Tibial nerve (tissue), 4 donors: ENCODE measurements around the gene MORN1. TPM values are rescaled to one million over a fixed set of nuclear protein-coding genes. Genes with fewer than 3 reads are reported as not detected.

Experiments used
- DNase-seq, 2 donors: peaks; one replicate each; pipeline ENCODE4 v3.0.0-alpha.2; 2019; ENCODE audit warnings: low spot score in 2 of 2
- H3K27ac ChIP-seq, 4 donors: fragments of 200-600 bp; sonication (generic) in 3 of 4; one replicate each; pipeline ENCODE4 v1.5.1; 2017 to 2019; ENCODE audit warnings: mild to moderate bottlenecking in 1 of 4
- H3K27me3 ChIP-seq, 2 donors: fragments of 200-600 bp; sonication (generic) in 1 of 2; one replicate each; pipeline versions ENCODE4 v1.5.1 to v1.6.0; 2017 to 2019
- H3K36me3 ChIP-seq, 3 donors: fragments of 200-600 bp; sonication (generic); one replicate each; pipeline ENCODE4 v1.5.1; 2018 to 2019
- H3K4me1 ChIP-seq, 4 donors: fragments of 200-600 bp; sonication (generic) in 3 of 4; one replicate each; pipeline ENCODE4 v1.5.1; 2017 to 2019
- H3K4me3 ChIP-seq, 4 donors: fragments of 200-600 bp; sonication (generic) in 3 of 4; one replicate each; pipeline ENCODE4 v1.5.1; 2017 to 2019; ENCODE audit warnings: mild to moderate bottlenecking in 1 of 4, moderate library complexity in 1 of 4
- H3K9me3 ChIP-seq, 4 donors: fragments of 200-600 bp; sonication (generic) in 3 of 4; one replicate each; pipeline ENCODE4 v1.5.1; 2017 to 2019
- EP300 ChIP-seq, 2 donors: sonication (generic); formaldehyde crosslinking; IDR thresholded peaks; one replicate each; pipeline ENCODE4 v1.6.1; 2017; ENCODE audit warnings: antibody characterized with exemption in 2 of 2, mild to moderate bottlenecking in 1 of 2
- POLR2A ChIP-seq, 2 donors: fragments of 450-650 bp; IDR thresholded peaks; one replicate each; pipeline ENCODE4 v1.6.1; 2017; ENCODE audit warnings: antibody characterized with exemption in 2 of 2, mild to moderate bottlenecking in 2 of 2, moderate library complexity in 2 of 2
- WGBS, 2 donors: methylation state at CpG; one replicate each; pipeline ENCODE4 v1.1.5; 2018; 5-methylcytosine and 5-hydroxymethylcytosine counted together
- total RNA-seq, 4 donors: library from RNA; depleted of rRNA; stranded (reverse); fragments of >200 nt; gene quantifications; one replicate each; pipeline ENCODE4 v1.1.0, GENCODE V29; 2016
- TF ChIP-seq, protein P1 (sequence below), 5 experiments: fragments of 200-600 bp in 3 of 5; fragments of 450-650 bp in 2 of 5; sonication (generic) in 3 of 5; IDR thresholded peaks; one replicate each; pipeline ENCODE4 v1.5.1; 2016 to 2019; ENCODE audit warnings: antibody characterized with exemption in 5 of 5, mild to moderate bottlenecking in 3 of 5, moderate library complexity in 2 of 5

MORN1 gene
- total RNA-seq, 4 donors from 2014 or later: 8.7 to 21.9 (median 16.1) TPM

DNA sequence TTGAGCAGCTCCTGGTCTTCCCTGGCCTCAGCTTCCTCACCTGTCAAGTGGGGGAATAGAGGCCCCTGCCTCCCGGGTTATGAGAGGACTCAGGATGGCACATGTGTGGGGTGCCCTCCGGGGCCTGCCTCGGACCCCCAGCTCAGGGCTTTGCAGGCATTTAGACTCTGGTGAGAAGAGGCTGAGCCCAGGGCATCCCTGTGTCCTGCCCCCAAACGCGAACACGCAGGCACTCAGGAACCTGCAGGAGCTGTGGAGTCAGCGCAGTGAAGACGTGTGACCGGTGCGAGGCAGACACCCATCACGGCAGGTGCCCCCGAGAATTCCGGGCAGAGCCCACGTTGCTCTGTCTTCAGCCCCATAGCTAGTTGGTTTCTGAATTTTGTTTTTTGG lies 26.5 kb upstream of the MORN1 start:
- H3K36me3 ChIP-seq: no peaks in the 10 kb centered on the region
- no peak overlapping the region for H3K27ac ChIP-seq
- 64 to 71% methylated on average over 9 to 11 of the region's 14 CpGs for WGBS, 2 donors
- H3K4me3 ChIP-seq: no peak overlapping the region
- DNase-seq: no peak
- TF ChIP-seq, protein P1, sequence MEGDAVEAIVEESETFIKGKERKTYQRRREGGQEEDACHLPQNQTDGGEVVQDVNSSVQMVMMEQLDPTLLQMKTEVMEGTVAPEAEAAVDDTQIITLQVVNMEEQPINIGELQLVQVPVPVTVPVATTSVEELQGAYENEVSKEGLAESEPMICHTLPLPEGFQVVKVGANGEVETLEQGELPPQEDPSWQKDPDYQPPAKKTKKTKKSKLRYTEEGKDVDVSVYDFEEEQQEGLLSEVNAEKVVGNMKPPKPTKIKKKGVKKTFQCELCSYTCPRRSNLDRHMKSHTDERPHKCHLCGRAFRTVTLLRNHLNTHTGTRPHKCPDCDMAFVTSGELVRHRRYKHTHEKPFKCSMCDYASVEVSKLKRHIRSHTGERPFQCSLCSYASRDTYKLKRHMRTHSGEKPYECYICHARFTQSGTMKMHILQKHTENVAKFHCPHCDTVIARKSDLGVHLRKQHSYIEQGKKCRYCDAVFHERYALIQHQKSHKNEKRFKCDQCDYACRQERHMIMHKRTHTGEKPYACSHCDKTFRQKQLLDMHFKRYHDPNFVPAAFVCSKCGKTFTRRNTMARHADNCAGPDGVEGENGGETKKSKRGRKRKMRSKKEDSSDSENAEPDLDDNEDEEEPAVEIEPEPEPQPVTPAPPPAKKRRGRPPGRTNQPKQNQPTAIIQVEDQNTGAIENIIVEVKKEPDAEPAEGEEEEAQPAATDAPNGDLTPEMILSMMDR (IDR thresholded peaks at IDR 0.05): no peak
- TF ChIP-seq EP300 (IDR thresholded peaks at IDR 0.05) (no peak), POLR2A (IDR thresholded peaks at IDR 0.05) (no peak)
- H3K27me3 ChIP-seq: peaks cover 0 to 72% of the 10 kb centered on the region in 2 donors
- H3K9me3 ChIP-seq: peaks cover 0 to 9% (median 0%) of the 10 kb centered on the region in 4 donors
- H3K4me1 ChIP-seq: peaks cover 0 to 23% (median 18%) of the 10 kb centered on the region in 4 donors

DNA sequence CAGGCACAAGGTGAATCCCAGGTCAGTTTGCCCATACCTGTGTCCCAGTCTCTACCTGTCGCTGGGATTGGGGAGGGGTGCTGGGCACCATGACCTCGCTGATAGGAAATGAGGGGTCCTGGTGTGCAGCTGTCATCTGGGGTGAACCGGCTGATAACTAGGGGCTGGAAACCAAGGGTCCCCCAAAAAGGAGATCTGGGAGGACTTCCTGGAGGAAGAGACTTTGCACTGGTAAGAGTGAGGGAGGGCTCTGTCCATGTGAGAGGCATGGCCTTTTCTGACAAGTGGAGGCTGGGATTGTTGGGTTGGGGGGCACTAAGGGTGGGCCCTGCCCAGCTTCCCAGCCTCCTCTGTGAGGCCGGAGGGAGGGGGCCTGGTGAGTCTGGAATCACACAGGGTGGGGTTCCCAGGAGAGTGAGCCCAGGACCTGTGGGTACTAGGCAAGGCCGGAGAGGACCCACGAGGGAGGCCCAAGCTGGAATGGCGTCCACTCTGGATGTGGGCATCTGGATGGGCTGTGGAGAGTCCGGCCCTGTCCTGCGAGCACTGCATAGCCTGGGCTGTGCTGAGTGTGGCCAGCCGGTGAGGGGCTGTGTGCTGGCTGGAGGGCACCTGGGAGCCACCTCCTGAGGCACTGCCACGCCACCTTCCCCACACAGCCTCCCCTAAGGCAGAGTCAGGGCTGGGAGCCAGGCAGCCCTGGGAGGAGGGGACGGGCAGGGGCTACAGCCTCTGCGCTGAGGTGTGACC lies 25.9 kb upstream of the MORN1 start:
- no peaks in the 10 kb centered on the region for H3K36me3 ChIP-seq
- peaks cover 0 to 67% of the 10 kb centered on the region in 2 donors for H3K27me3 ChIP-seq
- H3K27ac ChIP-seq: no peak overlapping the region
- H3K9me3 ChIP-seq: peaks cover 0 to 3% (median 0%) of the 10 kb centered on the region in 4 donors
- peaks cover 0 to 23% (median 18%) of the 10 kb centered on the region in 4 donors for H3K4me1 ChIP-seq
- WGBS, 2 donors: 67 to 73% methylated on average over 8 of the region's 13 CpGs
- H3K4me3 ChIP-seq: no peak overlapping the region
- TF ChIP-seq, protein P1 (IDR thresholded peaks at IDR 0.05): no peak
- no peak for TF ChIP-seq POLR2A (IDR thresholded peaks at IDR 0.05)
- TF ChIP-seq EP300 (IDR thresholded peaks at IDR 0.05): no peak
- DNase-seq: no peak

DNA sequence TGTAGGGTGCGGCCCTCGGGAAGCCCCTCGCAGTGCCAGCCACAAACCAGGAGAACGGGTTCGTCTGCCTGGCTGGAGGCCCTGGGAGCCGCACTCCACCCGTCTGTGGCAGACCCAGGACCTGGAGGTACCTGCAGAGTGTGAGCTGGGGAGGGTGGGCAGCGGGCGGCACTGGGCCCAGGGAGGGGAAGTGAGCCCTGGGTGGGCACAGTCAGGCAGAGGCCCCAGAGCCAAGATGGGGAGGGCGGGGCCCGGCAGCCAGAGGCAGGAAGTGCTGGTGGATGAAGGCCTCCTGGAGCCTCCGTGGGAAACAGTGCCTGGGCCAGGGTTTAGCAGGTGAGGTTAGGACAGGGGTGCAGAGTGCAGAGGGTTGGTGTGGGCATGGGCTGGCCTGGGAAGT lies 25.0 kb upstream of the MORN1 start:
- TF ChIP-seq EP300 (IDR thresholded peaks at IDR 0.05) (no peak), POLR2A (IDR thresholded peaks at IDR 0.05) (no peak)
- TF ChIP-seq, protein P1 (IDR thresholded peaks at IDR 0.05): no peak
- peak overlapping the region in 1 of 4 donors; percentile 43 for H3K27ac ChIP-seq
- H3K27me3 ChIP-seq: peaks cover 0 to 59% of the 10 kb centered on the region in 2 donors

DNA sequence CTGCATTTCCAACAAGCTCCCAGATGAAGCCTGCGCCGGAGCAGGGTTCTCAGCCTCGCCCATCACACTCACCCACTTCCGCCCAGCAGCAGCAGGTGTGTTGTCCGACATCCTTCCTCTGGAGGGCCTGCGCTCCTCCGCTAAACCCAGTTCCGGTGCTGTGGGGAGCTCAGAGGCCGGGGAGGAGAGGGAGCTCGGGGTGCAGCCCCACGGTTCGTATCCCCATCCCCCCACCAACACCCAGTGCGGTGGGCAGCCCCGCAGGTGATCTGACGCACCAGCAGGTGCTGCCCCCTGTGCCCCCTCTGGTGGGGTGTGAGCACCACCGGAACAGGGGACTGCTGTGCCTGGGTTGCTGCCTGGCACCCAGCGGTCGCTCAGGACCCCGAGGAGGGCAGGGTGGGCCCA lies 24.5 kb upstream of the MORN1 start:
- H3K36me3 ChIP-seq: no peaks in the 10 kb centered on the region
- WGBS, 2 donors: 61 to 71% methylated on average over 6 to 12 of the region's 19 CpGs
- peaks cover 0 to 57% of the 10 kb centered on the region in 2 donors for H3K27me3 ChIP-seq
- H3K9me3 ChIP-seq: no peaks in the 10 kb centered on the region
- TF ChIP-seq, protein P1 (IDR thresholded peaks at IDR 0.05): no peak
- TF ChIP-seq EP300 (IDR thresholded peaks at IDR 0.05) (no peak), POLR2A (IDR thresholded peaks at IDR 0.05) (no peak)
- DNase-seq: no peak
- H3K27ac ChIP-seq: peak overlapping the region in 1 of 4 donors; percentile 43
- peak overlapping the region in 1 of 4 donors; percentile 27 for H3K4me3 ChIP-seq
- peaks cover 0 to 33% (median 24%) of the 10 kb centered on the region in 4 donors for H3K4me1 ChIP-seq

More for the DNA sequence above, 25.0 kb upstream of the MORN1 start:
- no peak for DNase-seq
- WGBS, 2 donors: 45 to 46% methylated on average over 11 to 12 of the region's 12 CpGs
- no peaks in the 10 kb centered on the region for H3K36me3 ChIP-seq
- peak overlapping the region in 1 of 4 donors; percentile 27 for H3K4me3 ChIP-seq
- peaks cover 0 to 27% (median 24%) of the 10 kb centered on the region in 4 donors for H3K4me1 ChIP-seq
- H3K9me3 ChIP-seq: no peaks in the 10 kb centered on the region

DNA sequence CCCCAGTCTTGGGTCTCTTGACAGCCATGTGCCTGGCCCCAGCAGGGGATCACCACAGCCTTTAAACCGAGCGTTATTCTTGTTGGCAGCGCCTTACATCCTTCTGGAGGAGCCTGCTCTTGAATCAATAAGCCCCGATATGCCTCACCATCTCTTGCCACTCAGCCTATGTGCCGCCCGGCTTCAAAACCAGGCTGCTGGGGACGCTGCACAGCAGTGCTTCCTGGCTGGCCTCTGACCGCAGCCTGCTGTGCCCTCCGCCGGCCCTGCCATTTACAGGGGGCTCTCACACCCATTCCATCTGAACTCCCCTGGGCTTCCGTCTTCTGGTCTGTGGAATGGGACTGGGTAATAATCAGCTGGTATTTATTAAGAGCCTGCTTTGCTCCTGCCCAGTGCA lies 24.0 kb upstream of the MORN1 start:
- WGBS, 2 donors: 71 to 73% methylated on average over 11 of the region's 11 CpGs
- Histone ChIP-seq H3K36me3 (peaks cover 0 to 2% (median 0%) of the 10 kb centered on the region in 3 donors), H3K27me3 (peaks cover 0 to 52% of the 10 kb centered on the region in 2 donors), H3K4me1 (peaks cover 0 to 38% (median 24%) of the 10 kb centered on the region in 4 donors), H3K27ac (peak overlapping the region in 1 of 4 donors; percentile 43), H3K4me3 (no peak overlapping the region), H3K9me3 (no peaks in the 10 kb centered on the region)
- TF ChIP-seq, protein P1 (IDR thresholded peaks at IDR 0.05): no peak
- no peak for TF ChIP-seq POLR2A (IDR thresholded peaks at IDR 0.05)
- TF ChIP-seq EP300 (IDR thresholded peaks at IDR 0.05): no peak
- DNase-seq: no peak
